Hepatocyte (in vitro differentiated cells): ENCODE data around the gene TCEANC2. TPM values are rescaled to one million over a fixed set of nuclear protein-coding genes. Genes with fewer than 3 reads are reported as not detected.

ENCODE experiments used
- DNase-seq: peaks from one replicate; pipeline ENCODE4 v3.0.0-alpha.2; 2016; ENCODE audit warnings: low spot score
- H2AFZ ChIP-seq: fragments of 200-600 bp; sonication (generic); 2 replicates; pipeline ENCODE4 v1.6.0; 2016; ENCODE audit warnings: antibody characterized with exemption, mild to moderate bottlenecking
- H3K27ac ChIP-seq: fragments of 200-600 bp; sonication (generic); 2 replicates; pipeline ENCODE4 v1.5.1; 2016; ENCODE audit warnings: mild to moderate bottlenecking
- H3K27me3 ChIP-seq: fragments of 200-600 bp; sonication (generic); 2 replicates; pipeline ENCODE4 v1.6.1; 2016
- H3K36me3 ChIP-seq: fragments of 200-600 bp; sonication (generic); replicated peaks from 2 replicates; pipeline ENCODE4 v1.5.1; 2016; ENCODE audit warnings: low read depth; ENCODE audit not compliant: insufficient read depth
- H3K4me1 ChIP-seq: fragments of 200-600 bp; sonication (generic); 2 replicates; pipeline ENCODE4 v1.5.1; 2016; ENCODE audit warnings: mild to moderate bottlenecking, moderate library complexity; ENCODE audit not compliant: insufficient read depth
- H3K4me2 ChIP-seq: fragments of 200-600 bp; sonication (generic); 2 replicates; pipeline ENCODE4 v1.6.0; 2016
- H3K4me3 ChIP-seq: fragments of 200-600 bp; sonication (generic); 2 replicates; pipeline ENCODE4 v1.5.1; 2016; ENCODE audit warnings: mild to moderate bottlenecking
- H3K79me2 ChIP-seq: fragments of 200-600 bp; sonication (generic); 2 replicates; pipeline ENCODE4 v1.6.0; 2017; ENCODE audit warnings: mild to moderate bottlenecking
- H3K9me2 ChIP-seq: fragments of 200-600 bp; sonication (generic); replicated peaks from 2 replicates; pipeline ENCODE4 v1.6.0; 2017; ENCODE audit warnings: mild to moderate bottlenecking; ENCODE audit not compliant: insufficient read depth
- H3K9me3 ChIP-seq: fragments of 200-600 bp; sonication (generic); 2 replicates; pipeline ENCODE4 v1.5.1; 2016; ENCODE audit warnings: low read depth, mild to moderate bottlenecking
- H4K20me1 ChIP-seq: fragments of 200-600 bp; sonication (generic); 2 replicates; pipeline ENCODE4 v1.6.0; 2016; ENCODE audit warnings: mild to moderate bottlenecking; ENCODE audit not compliant: insufficient read depth, poor library complexity, severe bottlenecking
- CTCF ChIP-seq: fragments of 200-600 bp; sonication (generic); IDR thresholded peaks from 2 replicates; pipeline ENCODE4 v1.5.1; 2016; ENCODE audit warnings: antibody characterized with exemption, mild to moderate bottlenecking; ENCODE audit not compliant: poor library complexity
- EZH2 ChIP-seq: fragments of 200-600 bp; sonication (generic); IDR thresholded peaks from 2 replicates; pipeline ENCODE4 v1.6.1; 2016; ENCODE audit warnings: antibody characterized with exemption, mild to moderate bottlenecking, borderline replicate concordance
- EZH2phosphoT487 ChIP-seq: fragments of 200-600 bp; sonication (generic); IDR thresholded peaks from one replicate; pipeline ENCODE4 v1.6.1; 2018; ENCODE audit warnings: antibody characterized with exemption, mild to moderate bottlenecking, low read depth, moderate library complexity; ENCODE audit not compliant: unreplicated experiment, severe bottlenecking
- WGBS: methylation state at CpG from one replicate; pipeline ENCODE4 v1.1.6; 2016; ENCODE audit warnings: low lambda C conversion rate; ENCODE audit errors: missing lambda C conversion rate; 5-methylcytosine and 5-hydroxymethylcytosine counted together
- polyA plus RNA-seq: library from polyadenylated mRNA; unstranded; fragments of >200 nt; fragmentation: Nextera tagmentation; extraction: Ambion mirVana; gene quantifications from 2 replicates; pipeline ENCODE4 v1.2.1, GENCODE V29; 2016
- total RNA-seq: library from RNA; depleted of rRNA; stranded (reverse); fragments of >200 nt; gene quantifications from 2 replicates; pipeline ENCODE4 v1.2.3, GENCODE V29; 2014

Gene TCEANC2
- total and polyA plus RNA-seq, 2 experiments from 2014 or later: 3.0 to 3.2 TPM

GRCh38 chr1:54108156-54108555 is 54.7 kb downstream of the TCEANC2 start:
- Histone ChIP-seq H3K27ac (no peak overlapping the region), H3K4me3 (no peak overlapping the region), H3K4me1 (no peaks in the 10 kb centered on the region), H3K9me3 (no peaks in the 10 kb centered on the region), H4K20me1 (no peaks in the 10 kb centered on the region), H3K36me3 (no peaks in the 10 kb centered on the region), H3K9me2 (no peaks in the 10 kb centered on the region), H3K27me3 (no peaks in the 10 kb centered on the region), H3K4me2 (no peak overlapping the region), H3K79me2 (no peaks in the 10 kb centered on the region), H2AFZ (no peak overlapping the region)
- TF ChIP-seq CTCF (no peak), EZH2 (no peak), EZH2phosphoT487 (no peak)
- DNase-seq: no peak
- 89% methylated on average over 3 of the region's 3 CpGs for WGBS

GRCh38 chr1:54109129-54110090 is 56.0 kb downstream of the TCEANC2 start:
- no peak for TF ChIP-seq EZH2phosphoT487
- no peak for TF ChIP-seq EZH2
- TF ChIP-seq CTCF: no peak
- Histone ChIP-seq H4K20me1 (no peaks in the 10 kb centered on the region), H3K4me1 (no peaks in the 10 kb centered on the region), H3K27me3 (no peaks in the 10 kb centered on the region), H3K79me2 (no peaks in the 10 kb centered on the region), H3K9me2 (no peaks in the 10 kb centered on the region), H3K4me2 (no peak overlapping the region), H3K36me3 (no peaks in the 10 kb centered on the region), H3K4me3 (no peak overlapping the region), H2AFZ (no peak overlapping the region), H3K9me3 (no peaks in the 10 kb centered on the region), H3K27ac (no peak overlapping the region)
- 80% methylated on average over 6 of the region's 6 CpGs for WGBS
- DNase-seq: no peak

GRCh38 chr1:54110996-54111395 is 57.6 kb downstream of the TCEANC2 start:
- no peak overlapping the region for H3K27ac ChIP-seq
- no peaks in the 10 kb centered on the region for H3K9me3 ChIP-seq
- no peaks in the 10 kb centered on the region for H3K27me3 ChIP-seq
- no peak overlapping the region for H3K4me3 ChIP-seq
- no peaks in the 10 kb centered on the region for H3K9me2 ChIP-seq
- TF ChIP-seq EZH2phosphoT487: no peak
- TF ChIP-seq EZH2: no peak
- TF ChIP-seq CTCF: no peak
- no peak for DNase-seq
- H3K36me3 ChIP-seq: no peaks in the 10 kb centered on the region
- H3K79me2 ChIP-seq: no peaks in the 10 kb centered on the region
- H3K4me2 ChIP-seq: no peak overlapping the region
- no peaks in the 10 kb centered on the region for H4K20me1 ChIP-seq
- H3K4me1 ChIP-seq: no peaks in the 10 kb centered on the region
- H2AFZ ChIP-seq: no peak overlapping the region
- 86% methylated on average over 10 of the region's 10 CpGs for WGBS
